HUES6 (cell line): Measurements from ENCODE around the gene ATL1.
A peak's percentile ranks its signal among the peaks of the same experiment; 100 is the strongest.
"Not testable (repeated sequence)": the region's sequence is repeated elsewhere in the genome, so short reads cannot be mapped to it uniquely, and the experiment has no call there.

Experiments
- H3K27ac ChIP-seq: 2 replicates; pipeline ENCODE4 v1.7.0; 2013; ENCODE audit warnings: low read depth, mild to moderate bottlenecking, low read length, inconsistent platforms
- H3K27me3 ChIP-seq: 2 replicates; pipeline ENCODE4 v1.6.1; 2013; ENCODE audit warnings: low read length; ENCODE audit not compliant: control insufficient read depth, insufficient read depth
- H3K36me3 ChIP-seq: 2 replicates; pipeline ENCODE4 v1.6.1; 2013; ENCODE audit warnings: low read length; ENCODE audit not compliant: control insufficient read depth, insufficient read depth
- H3K4me1 ChIP-seq: 2 replicates; pipeline ENCODE4 v1.6.1; 2013; ENCODE audit warnings: low read length; ENCODE audit not compliant: control insufficient read depth, insufficient read depth
- H3K4me3 ChIP-seq: 2 replicates; pipeline ENCODE4 v1.5.1; 2013; ENCODE audit warnings: low read depth, low read length
- H3K9ac ChIP-seq: one replicate; pipeline ENCODE4 v1.6.1; 2013; ENCODE audit warnings: mild to moderate bottlenecking, low read length
- H3K9me3 ChIP-seq: 2 replicates; pipeline ENCODE4 v1.6.1; 2013; ENCODE audit warnings: low read depth, low read length; ENCODE audit not compliant: control insufficient read depth, insufficient read depth

ATL1 gene

GRCh38 chr14:50539051-50539450, 20.9 kb upstream of the ATL1 start:
- Histone ChIP-seq H3K4me1 (0 out of 2 replicates have a peak, but pooled peaks cover 4% of the 10 kb centered on the region), H3K27ac (no peak overlapping the region), H3K9ac (no peak overlapping the region), H3K4me3 (no peak overlapping the region), H3K36me3 (no peaks in the 10 kb centered on the region), H3K9me3 (peaks cover 22% of the 10 kb centered on the region), H3K27me3 (no peaks in the 10 kb centered on the region)

- Histone ChIP-seq H3K4me1 (0 out of 2 replicates have a peak, but pooled peaks cover 4% of the 10 kb centered on the region), H3K27ac (no peak overlapping the region), H3K27me3 (no peaks in the 10 kb centered on the region), H3K4me3 (no peak overlapping the region), H3K9me3 (peaks cover 18% of the 10 kb centered on the region), H3K36me3 (no peaks in the 10 kb centered on the region), H3K9ac (no peak overlapping the region)
Measured at GRCh38 chr14:50541159-50541567, 18.8 kb upstream of the ATL1 start.

- Histone ChIP-seq H3K4me3 (no peak overlapping the region), H3K27me3 (no peaks in the 10 kb centered on the region), H3K9ac (no peak overlapping the region), H3K27ac (no peak overlapping the region), H3K36me3 (no peaks in the 10 kb centered on the region), H3K4me1 (0 out of 2 replicates have a peak, but pooled peaks cover 4% of the 10 kb centered on the region), H3K9me3 (peaks cover 5% of the 10 kb centered on the region)
Measured at GRCh38 chr14:50542941-50543418, 17.0 kb upstream of the ATL1 start.

- peaks cover 3% of the 10 kb centered on the region for H3K9me3 ChIP-seq
- no peaks in the 10 kb centered on the region for H3K36me3 ChIP-seq
- no peak overlapping the region for H3K27ac ChIP-seq
- no peaks in the 10 kb centered on the region for H3K27me3 ChIP-seq
- H3K4me3 ChIP-seq = no peak overlapping the region
- H3K4me1 ChIP-seq = 0 out of 2 replicates have a peak, but pooled peaks cover 4% of the 10 kb centered on the region
- H3K9ac ChIP-seq = no peak overlapping the region
Measured at GRCh38 chr14:50544911-50545310, 15.0 kb upstream of the ATL1 start.

GRCh38 chr14:50545618-50546017, 14.3 kb upstream of the ATL1 start:
- Histone ChIP-seq H3K4me1 (0 out of 2 replicates have a peak, but pooled peaks cover 4% of the 10 kb centered on the region), H3K9ac (no peak overlapping the region), H3K9me3 (peaks cover 8% of the 10 kb centered on the region), H3K27ac (no peak overlapping the region), H3K4me3 (no peak overlapping the region), H3K36me3 (no peaks in the 10 kb centered on the region), H3K27me3 (no peaks in the 10 kb centered on the region)

- peaks cover 5% of the 10 kb centered on the region; the same call in 1 of the 2 replicates for H3K27me3 ChIP-seq
- no peak overlapping the region for H3K27ac ChIP-seq
- H3K36me3 ChIP-seq = no peaks in the 10 kb centered on the region
- no peaks in the 10 kb centered on the region for H3K4me1 ChIP-seq
- H3K9ac ChIP-seq = no peak overlapping the region
- no peak overlapping the region for H3K4me3 ChIP-seq
- H3K9me3 ChIP-seq = peaks cover 8% of the 10 kb centered on the region
Measured at GRCh38 chr14:50550294-50550693, 9.7 kb upstream of the ATL1 start.

GRCh38 chr14:50551877-50552276, 8.1 kb upstream of the ATL1 start:
- Histone ChIP-seq H3K27ac (no peak overlapping the region), H3K4me3 (no peak overlapping the region), H3K27me3 (peaks cover 11% of the 10 kb centered on the region; the same call in 1 of the 2 replicates), H3K36me3 (no peaks in the 10 kb centered on the region), H3K4me1 (no peaks in the 10 kb centered on the region), H3K9ac (no peak overlapping the region), H3K9me3 (peaks cover 8% of the 10 kb centered on the region)

GRCh38 chr14:50552796-50553195, 7.1 kb upstream of the ATL1 start:
- not testable (repeated sequence) for H3K9me3 ChIP-seq, H3K4me3 ChIP-seq, H3K27ac ChIP-seq, H3K9ac ChIP-seq, H3K4me1 ChIP-seq, H3K36me3 ChIP-seq
- peaks cover 20% of the 10 kb centered on the region; the same call in 1 of the 2 replicates for H3K27me3 ChIP-seq

GRCh38 chr14:50560931-50561285, 963 bp downstream of the ATL1 start:
- Histone ChIP-seq H3K27ac (no peak overlapping the region), H3K9ac (peak overlapping the region; percentile 38), H3K4me1 (peaks cover 5% of the 10 kb centered on the region), H3K4me3 (peak overlapping the region; percentile 98), H3K9me3 (no peaks in the 10 kb centered on the region), H3K36me3 (no peaks in the 10 kb centered on the region), H3K27me3 (peaks cover 57% of the 10 kb centered on the region)

- Histone ChIP-seq H3K27me3 (peaks cover 45% of the 10 kb centered on the region), H3K4me1 (peaks cover 5% of the 10 kb centered on the region), H3K36me3 (no peaks in the 10 kb centered on the region), H3K9me3 (no peaks in the 10 kb centered on the region), H3K9ac (no peak overlapping the region), H3K4me3 (no peak overlapping the region), H3K27ac (no peak overlapping the region)
Measured at GRCh38 chr14:50562841-50563240, 2.9 kb downstream of the ATL1 start.

- Histone ChIP-seq H3K27ac (no peak overlapping the region), H3K4me1 (no peaks in the 10 kb centered on the region), H3K36me3 (no peaks in the 10 kb centered on the region), H3K9me3 (peaks cover 7% of the 10 kb centered on the region; the same call in 1 of the 2 replicates), H3K9ac (no peak overlapping the region), H3K4me3 (no peak overlapping the region), H3K27me3 (no peaks in the 10 kb centered on the region)
Measured at GRCh38 chr14:50569714-50570274, 9.8 kb downstream of the ATL1 start.
